Glutamatergic neuron (in vitro differentiated cells): ENCODE results near the gene SLC41A1. TPM values are rescaled to one million over a fixed set of nuclear protein-coding genes. Genes with fewer than 3 reads are reported as not detected.

Source experiments
- DNase-seq: peaks from one replicate; pipeline ENCODE4 v3.0.0; 2022
- H3K27ac Mint-ChIP-seq: one replicate; pipeline ENCODE4 v1.8.0; 2020; ENCODE audit warnings: mild to moderate bottlenecking, mixed read lengths, inconsistent platforms; ENCODE audit not compliant: unreplicated experiment
- H3K27me3 Mint-ChIP-seq: one replicate; pipeline ENCODE4 v1.8.0; 2020; ENCODE audit warnings: mild to moderate bottlenecking, moderate library complexity, mixed read lengths, inconsistent platforms; ENCODE audit not compliant: unreplicated experiment
- H3K36me3 Mint-ChIP-seq: one replicate; pipeline ENCODE4 v1.8.0; 2020; ENCODE audit warnings: mild to moderate bottlenecking, mixed read lengths, inconsistent platforms; ENCODE audit not compliant: unreplicated experiment
- H3K4me1 Mint-ChIP-seq: one replicate; pipeline ENCODE4 v1.8.0; 2020; ENCODE audit warnings: mild to moderate bottlenecking, low read depth, mixed read lengths, inconsistent platforms; ENCODE audit not compliant: unreplicated experiment
- H3K4me3 Mint-ChIP-seq: one replicate; pipeline ENCODE4 v1.8.0; 2020; ENCODE audit warnings: mild to moderate bottlenecking, mixed read lengths, inconsistent platforms; ENCODE audit not compliant: unreplicated experiment
- H3K9me3 Mint-ChIP-seq: one replicate; pipeline ENCODE4 v1.8.0; 2020; ENCODE audit warnings: mild to moderate bottlenecking, moderate library complexity, mixed read lengths, inconsistent platforms; ENCODE audit not compliant: unreplicated experiment
- CTCF ChIP-seq: fragments of 200-600 bp; sonication (generic); IDR thresholded peaks from one replicate; pipeline ENCODE4 v1.5.0; 2021; ENCODE audit not compliant: partially characterized antibody, unreplicated experiment
- total RNA-seq: library from RNA; stranded (reverse); fragmentation: NEBNext Ultra II Directional; extraction: Animal tissue kit (Norgen Biotek cat#: 25700); gene quantifications from one replicate; pipeline ENCODE4 v1.2.1, GENCODE V29; 2021; ENCODE audit not compliant: unreplicated experiment

SLC41A1 gene
- total RNA-seq, 1 donor from 2014 or later = 6.2 TPM

- Mint-ChIP-seq H3K4me3 (no peak overlapping the region), H3K36me3 (peaks cover 13% of the 10 kb centered on the region), H3K4me1 (no peaks in the 10 kb centered on the region), H3K27ac (no peak overlapping the region), H3K9me3 (peaks cover 6% of the 10 kb centered on the region), H3K27me3 (peaks cover 4% of the 10 kb centered on the region)
- no peak for DNase-seq
- TF ChIP-seq CTCF = no peak
These were observed 40.0 kb upstream of the SLC41A1 start for GRCh38 chr1:205852969-205853368.

GRCh38 chr1:205851993-205852392 is 39.0 kb upstream of the SLC41A1 start:
- peaks cover 6% of the 10 kb centered on the region for H3K9me3 Mint-ChIP-seq
- DNase-seq = no peak
- peaks cover 13% of the 10 kb centered on the region for H3K36me3 Mint-ChIP-seq
- H3K4me3 Mint-ChIP-seq = no peak overlapping the region
- no peaks in the 10 kb centered on the region for H3K4me1 Mint-ChIP-seq
- no peak overlapping the region for H3K27ac Mint-ChIP-seq
- TF ChIP-seq CTCF = no peak
- peaks cover 4% of the 10 kb centered on the region for H3K27me3 Mint-ChIP-seq

GRCh38 chr1:205849619-205850355 is 36.8 kb upstream of the SLC41A1 start, which contains the start of gene PM20D1:
PM20D1 (minus strand) TSS chr1:205850132; CDS start chr1:205850072, 60 bp downstream.
- DNase-seq = peak; percentile 78
- no peak within 1 kb of the TSS for H3K27ac Mint-ChIP-seq
- peak within 1 kb of the TSS; percentile 93 for H3K4me3 Mint-ChIP-seq
- H3K36me3 Mint-ChIP-seq = no peaks in the 10 kb centered on the region
- peaks cover 4% of the 10 kb centered on the region for H3K9me3 Mint-ChIP-seq
- no peak for TF ChIP-seq CTCF
- peaks cover 4% of the 10 kb centered on the region for H3K27me3 Mint-ChIP-seq
- no peaks in the 10 kb centered on the region for H3K4me1 Mint-ChIP-seq

- Mint-ChIP-seq H3K9me3 (no peaks in the 10 kb centered on the region), H3K27me3 (peaks cover 2% of the 10 kb centered on the region), H3K4me3 (no peak overlapping the region), H3K36me3 (no peaks in the 10 kb centered on the region), H3K27ac (no peak overlapping the region), H3K4me1 (no peaks in the 10 kb centered on the region)
- no peak for DNase-seq
- no peak for TF ChIP-seq CTCF
These were observed 30.2 kb upstream of the SLC41A1 start for GRCh38 chr1:205843036-205843859.

GRCh38 chr1:205842229-205842628 is 29.2 kb upstream of the SLC41A1 start:
- no peak for TF ChIP-seq CTCF
- peaks cover 3% of the 10 kb centered on the region for H3K9me3 Mint-ChIP-seq
- peaks cover 2% of the 10 kb centered on the region for H3K27me3 Mint-ChIP-seq
- no peak for DNase-seq
- H3K4me3 Mint-ChIP-seq = no peak overlapping the region
- no peaks in the 10 kb centered on the region for H3K4me1 Mint-ChIP-seq
- no peaks in the 10 kb centered on the region for H3K36me3 Mint-ChIP-seq
- no peak overlapping the region for H3K27ac Mint-ChIP-seq
